Stimulated activated CD8-positive, alpha-beta memory T cell treated with anti-CD3 and anti-CD28 coated beads, Interleukin-2, amount 100 ng/mL, for 48 hours (primary cell): ENCODE measurements around the gene SNX9.

ENCODE experiments used
- DNase-seq, 2 donors: peaks; one replicate each; pipeline ENCODE4 v3.0.0-alpha.2; 2020; ENCODE audit warnings: low read depth in 2 of 2

SNX9 gene

DNA sequence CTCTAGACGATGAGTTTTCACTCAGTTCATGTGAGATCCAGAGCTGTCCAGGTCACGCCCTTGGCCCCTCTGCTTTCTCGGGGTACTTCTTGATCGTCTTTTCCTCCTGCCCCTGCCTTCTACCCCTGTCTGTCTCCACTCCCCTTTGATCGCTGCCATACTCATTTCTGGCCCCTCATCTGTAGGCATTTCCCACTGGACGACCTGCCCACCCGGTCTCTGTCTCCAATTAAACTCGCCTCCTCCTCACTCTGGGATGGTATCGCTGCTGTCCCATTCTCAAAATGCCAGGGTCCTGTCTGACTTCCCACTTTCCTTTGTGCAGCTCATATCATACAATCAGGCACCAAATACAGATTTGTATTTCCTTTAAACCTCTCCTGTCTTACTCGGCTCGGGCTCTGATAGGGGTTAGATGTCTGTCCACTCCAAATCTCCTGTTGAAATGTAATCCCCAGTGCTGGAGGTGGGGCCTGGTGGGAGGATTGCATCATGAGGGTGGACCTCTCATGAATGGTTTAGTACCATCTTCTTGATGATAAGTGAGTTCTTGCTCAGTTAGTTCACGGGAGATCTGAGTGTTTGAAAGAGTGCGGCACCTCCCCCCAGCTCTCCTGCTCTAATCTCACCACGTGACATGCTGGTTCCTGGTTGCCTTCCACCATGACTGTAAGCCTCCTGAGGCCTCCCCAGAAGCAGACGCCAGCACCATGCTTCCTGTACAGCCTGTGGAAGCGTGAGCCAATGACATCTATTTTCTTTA, 155.2 kb downstream of the SNX9 start:
- DNase-seq = no peak

DNA sequence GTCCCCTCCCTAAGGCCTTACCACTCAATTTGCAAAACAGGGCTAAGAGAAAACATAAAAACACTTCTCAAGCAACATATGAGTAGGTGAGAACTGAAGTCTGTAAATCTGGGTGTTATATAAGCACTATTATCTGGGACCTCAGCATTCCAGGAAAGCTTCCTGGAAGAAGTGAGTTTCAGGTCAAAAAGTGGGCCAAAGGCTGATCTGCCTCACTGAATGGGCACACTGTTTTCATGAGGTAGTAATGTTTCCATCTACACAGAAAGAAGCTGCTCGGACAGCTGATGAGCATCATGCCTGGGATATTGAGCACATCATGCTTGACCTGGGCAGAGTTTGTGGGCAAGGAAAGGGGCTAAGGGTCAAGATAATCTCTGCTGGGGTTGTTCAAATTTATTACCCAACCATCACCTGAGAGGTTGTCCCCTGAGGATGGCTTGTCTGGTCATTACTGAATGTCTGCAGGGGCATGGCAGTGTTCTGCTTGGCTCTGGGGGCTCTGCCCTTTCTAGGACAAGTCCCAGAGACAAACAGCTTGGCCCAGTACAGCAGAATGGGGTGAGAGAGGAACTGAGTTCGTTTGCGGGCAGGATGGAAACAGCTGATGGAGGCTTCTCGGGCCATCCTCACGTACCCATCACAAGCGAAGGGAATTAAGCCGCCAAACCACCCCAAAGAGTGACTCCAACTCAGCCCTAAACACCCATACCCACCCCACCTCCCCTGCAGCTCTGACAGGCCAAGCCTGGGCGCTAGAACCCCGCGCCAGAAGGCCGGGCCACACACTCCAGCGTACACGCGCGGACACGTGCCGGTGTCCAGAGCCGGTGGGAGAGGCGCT, 157.5 kb downstream of the SNX9 start:
- DNase-seq = no peak

DNA sequence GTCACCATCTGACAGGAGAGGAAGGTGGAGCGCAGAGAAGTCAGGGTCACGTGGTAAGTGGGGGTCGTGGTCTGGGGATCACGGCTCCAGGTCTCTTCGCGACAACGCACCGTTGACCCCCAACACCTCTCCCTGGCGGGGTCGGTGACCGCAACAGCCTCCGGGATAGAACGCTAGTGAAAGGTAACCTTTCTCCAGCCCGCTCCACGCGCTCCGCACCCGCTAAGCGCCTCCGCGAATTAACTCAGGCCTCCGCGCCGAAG, 158.0 kb downstream of the SNX9 start:
- DNase-seq = no peak

DNA sequence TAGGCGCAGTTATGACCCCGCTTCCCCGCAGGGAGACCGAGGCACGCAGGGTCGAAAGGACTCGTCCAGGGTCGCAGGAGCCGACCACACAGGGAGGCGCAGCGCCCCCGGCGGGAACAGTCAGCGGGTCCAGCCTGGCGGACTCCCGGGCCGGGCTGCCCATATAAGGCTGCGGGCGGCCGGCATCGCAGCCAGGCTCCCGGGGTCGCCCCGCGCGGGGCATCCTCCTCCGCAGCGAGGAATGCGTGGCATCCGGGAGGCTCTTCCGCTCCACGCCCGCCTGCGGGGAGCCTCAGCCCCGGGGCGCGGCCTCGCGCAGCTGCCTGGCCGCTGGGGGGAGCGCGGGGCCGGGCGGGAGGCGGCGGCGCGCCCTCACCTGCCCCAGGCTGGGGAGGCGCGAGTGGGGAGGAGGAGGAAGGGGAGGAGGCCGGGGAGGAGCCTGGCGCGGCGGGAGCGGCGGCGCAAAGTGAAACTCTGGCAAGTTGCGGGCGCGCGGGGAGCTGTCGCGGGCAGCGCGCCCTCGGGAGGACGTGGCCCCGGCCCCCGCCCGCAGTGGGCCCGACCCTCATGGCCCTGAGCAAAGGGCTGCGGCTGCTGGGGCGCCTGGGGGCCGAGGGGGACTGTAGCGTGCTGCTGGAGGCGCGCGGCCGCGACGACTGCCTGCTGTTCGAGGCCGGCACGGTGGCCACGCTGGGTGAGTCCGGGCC, 158.5 kb downstream of the SNX9 start, which contains the start of gene SYNJ2:
Gene SYNJ2, plus strand, starts transcription at position 469 of the 707 bp plus-strand sequence. Its CDS starts 99 bp downstream, at position 568.
- peak; percentile 65 to 71 for DNase-seq

DNA sequence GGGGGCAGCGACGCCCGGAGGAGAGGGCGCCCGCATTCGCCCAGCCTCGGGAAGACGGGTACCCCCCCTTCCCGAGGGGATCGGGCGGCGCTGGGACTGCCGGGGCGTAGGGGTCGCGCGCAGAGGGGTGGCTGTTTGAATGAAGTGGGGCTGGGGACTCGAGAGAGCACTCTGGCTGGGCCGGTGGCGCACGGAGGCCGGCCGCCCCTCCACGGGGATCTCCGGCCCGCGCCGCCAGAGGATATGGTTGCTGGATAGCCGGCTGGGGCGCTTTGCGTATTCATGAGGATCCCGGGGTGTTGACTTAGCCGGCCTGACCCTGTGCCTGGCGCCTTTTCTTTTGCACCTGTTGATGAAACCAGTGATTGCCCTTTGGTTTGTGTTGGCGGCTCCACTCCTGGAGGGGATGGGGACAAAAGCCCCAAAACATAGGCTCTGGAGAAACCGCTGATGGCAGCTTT, 159.1 kb downstream of the SNX9 start:
- no peak for DNase-seq

DNA sequence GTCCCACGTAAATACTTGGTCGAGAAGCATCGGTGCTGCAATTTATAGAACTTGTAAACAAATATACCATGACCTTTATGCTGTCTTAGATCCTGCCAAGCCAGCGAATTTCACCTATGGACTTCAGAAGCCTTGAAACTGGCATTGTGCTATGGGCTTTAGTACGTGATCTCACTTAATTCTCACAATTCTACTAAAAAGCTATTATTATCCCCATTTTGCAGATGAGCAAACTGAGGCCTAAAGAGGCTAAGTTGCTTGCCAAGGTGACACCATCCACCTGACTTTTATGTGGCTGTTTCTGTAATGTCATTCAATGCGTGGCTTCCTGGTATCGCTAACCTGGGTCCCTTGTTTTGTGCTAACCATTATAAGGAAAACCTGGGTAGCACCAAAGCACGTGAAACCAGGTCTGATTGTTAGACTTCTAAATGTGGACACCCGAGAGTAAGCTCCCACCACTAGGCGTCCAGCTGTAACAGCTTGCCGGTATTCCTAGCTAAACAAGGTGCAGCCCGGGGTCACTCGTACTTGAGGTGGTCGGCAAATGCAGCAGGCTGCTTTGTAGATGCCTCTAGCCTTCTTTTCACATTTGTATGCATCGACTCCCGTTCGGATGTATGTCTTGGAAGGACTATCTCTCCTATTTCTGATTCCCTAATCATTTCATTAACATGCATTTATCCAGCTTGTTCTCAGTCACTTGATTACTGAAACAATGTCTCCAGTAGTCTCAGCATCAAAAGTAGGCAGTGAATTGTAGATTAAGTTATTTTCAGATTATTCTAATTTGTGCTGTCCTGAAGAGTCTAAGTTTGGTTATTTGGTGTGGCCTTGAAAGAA, 159.7 kb downstream of the SNX9 start:
- DNase-seq = no peak

DNA sequence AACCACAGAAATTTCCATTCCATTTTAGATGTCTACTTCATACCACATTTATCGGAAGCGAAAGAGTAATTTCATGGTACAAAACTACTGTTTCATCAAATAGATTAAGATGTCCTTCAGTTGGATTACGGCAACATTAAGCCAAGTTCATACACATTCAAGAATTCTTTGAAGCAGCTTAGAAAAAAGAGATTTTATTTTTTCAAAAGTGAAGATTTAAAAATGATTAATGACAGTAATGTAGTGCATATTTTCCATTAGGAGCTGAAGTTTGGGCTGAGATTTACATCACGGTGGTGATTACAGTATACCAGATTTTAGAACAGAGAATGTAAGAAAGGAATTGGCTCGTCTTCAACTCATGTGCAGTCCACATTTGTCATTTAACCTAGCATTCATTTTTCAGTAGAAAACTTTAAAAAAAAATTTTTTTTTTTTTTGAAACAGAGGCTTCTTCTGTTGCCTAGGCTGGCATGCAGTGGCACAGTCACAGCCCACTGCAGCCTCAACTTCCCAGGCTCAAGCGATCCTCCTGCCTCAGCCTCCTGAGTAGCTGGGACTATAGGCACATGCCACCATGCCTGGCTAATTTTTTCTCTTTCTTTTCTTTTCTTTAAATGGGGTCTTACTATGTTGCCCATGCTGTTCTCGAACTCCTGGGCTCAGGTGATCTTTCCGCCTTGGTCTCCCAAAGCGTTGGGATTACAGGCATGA, 160.5 kb downstream of the SNX9 start:
- no peak for DNase-seq

DNA sequence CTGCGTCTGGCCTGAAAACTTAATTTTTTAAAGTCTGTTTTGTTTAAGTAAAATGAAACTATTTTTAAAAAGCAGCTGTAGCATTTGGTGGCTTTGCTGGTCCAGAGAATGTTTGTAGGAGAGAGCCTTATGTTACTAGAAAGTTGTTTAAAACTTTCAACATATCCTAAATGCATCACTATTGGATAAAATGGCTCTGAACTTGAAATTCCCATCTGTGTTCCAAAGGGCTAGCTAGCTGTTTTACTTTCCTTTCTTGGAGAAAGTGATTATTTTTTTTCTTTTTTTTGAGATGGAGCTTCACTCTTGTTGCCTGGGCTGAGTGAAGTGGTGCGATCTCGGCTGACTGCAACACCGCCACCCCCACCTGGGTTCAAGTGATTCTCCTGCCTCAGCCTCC, 161.1 kb downstream of the SNX9 start:
- no peak for DNase-seq

DNA sequence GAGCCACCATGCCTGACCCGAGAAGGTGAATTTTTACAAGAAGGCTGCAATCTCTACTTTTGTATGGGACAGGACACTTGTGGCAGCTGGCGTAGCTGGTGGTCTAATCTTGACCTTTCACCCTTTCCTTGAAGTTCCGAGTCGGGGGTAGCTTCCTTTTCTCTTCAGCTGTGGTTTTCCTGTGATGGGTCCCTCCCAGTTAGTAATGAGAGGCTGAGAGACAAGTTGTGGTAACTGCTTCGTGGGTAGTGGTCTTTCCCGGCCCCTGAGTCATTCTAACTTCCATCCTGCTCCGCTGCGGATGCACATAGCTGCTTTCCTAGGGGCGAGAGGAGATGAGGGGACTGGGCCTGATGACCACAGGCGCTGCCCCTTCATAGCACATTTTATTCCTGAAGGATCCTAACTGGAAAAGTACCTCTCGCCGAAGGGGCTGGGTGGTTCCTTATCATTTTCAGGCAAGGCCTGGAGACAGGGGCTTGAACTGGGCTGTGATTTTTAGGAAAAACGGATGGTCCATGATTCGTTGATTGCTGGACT, 161.7 kb downstream of the SNX9 start:
- DNase-seq = no peak

DNA sequence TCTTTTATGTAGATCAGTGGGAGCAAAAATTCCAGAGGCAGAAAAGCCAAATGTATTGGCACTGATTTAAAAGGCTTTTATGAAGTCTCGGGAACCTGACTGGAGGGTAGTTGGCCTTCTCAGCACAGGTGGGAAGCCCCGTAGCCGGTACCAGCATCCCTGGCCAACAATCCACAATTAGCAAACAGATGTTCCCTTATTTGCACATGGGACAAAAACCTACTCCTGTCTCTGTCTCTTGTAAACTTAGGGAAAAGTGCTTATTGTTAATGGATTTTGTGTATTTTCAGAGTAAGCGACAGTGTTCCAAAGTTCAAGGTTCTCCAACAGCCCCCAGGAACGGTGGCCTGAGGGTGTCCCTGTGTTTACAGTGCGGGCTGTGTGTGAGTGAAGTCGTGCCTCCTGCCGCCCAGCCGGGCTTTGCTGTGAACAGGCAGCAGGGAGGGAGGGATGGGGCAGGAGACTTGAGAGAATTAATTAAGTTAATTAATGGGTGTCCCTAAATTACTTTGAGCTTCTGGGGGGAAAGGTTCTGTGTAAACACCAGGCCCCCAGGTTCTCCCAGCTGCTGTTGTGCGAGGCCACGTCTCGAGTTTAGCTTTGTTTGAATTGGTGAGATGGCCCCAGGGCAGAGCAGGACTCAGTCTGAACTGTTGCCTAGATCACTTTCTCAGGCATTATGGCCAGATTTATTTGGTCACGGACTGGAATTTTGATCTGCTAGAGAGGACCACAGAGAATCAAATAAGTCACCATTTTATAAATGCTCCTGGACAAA, 162.5 kb downstream of the SNX9 start:
- DNase-seq = no peak

DNA sequence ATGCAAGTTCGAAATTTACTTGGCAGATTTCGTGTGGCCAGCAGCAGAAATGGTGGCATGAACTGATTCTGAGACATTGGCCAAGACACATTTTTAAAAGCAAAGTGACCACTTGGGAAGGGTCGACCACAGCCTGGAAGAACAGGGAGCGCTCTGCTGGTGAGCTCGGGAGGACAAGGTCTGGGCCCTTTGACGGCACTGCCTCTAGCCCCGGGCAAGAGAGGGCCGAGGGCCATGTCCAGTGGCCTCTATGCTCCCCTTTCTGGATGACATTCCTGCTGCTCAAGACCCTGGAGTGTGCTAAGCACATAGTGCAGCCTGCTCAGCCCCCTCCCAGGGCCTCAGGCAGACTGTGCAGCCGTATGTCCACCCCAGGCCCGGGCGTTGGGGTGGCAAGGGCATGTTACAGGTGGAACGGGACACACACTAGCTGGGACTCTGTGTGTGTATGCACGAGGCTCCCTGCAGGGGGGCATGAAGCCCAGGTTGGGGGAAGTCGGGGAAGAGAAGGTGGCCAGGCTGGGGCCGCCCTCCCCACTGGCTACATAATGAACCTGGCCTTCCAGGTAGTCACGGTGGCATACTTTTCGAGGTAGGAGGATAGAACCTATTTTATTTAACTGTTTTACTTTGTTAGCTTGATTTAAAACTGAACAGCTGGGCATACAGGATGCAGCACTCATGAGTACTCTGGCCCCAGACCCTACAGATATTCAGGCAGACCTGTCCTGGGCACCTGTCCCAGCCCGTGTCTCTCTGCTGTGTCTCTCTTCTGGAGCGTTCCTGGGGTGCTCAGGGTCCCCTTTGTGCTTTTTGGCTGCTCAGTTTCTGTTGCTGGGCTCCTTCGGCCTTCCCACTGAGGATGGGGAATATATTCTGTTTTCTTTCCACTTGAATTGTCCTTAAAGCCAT, 165.0 kb downstream of the SNX9 start:
- DNase-seq = no peak

DNA sequence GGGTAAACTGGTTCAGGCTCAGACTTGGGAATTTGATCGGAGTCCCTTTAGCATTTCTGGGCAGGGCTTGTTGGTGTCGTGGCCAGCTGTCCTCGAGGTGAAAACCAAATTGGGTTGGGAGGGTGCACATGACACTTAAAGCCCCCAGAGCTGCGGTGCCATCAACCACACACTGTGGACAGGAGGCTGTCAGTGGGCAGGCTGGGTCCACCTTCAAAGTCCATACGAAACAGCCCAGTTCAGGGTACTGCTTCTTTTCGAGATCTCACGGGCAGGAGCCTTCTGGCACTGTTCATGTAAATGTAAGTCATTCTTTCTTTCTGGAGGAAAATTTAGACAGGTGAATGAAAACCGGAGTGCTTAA, 165.6 kb downstream of the SNX9 start:
- DNase-seq = no peak

DNA sequence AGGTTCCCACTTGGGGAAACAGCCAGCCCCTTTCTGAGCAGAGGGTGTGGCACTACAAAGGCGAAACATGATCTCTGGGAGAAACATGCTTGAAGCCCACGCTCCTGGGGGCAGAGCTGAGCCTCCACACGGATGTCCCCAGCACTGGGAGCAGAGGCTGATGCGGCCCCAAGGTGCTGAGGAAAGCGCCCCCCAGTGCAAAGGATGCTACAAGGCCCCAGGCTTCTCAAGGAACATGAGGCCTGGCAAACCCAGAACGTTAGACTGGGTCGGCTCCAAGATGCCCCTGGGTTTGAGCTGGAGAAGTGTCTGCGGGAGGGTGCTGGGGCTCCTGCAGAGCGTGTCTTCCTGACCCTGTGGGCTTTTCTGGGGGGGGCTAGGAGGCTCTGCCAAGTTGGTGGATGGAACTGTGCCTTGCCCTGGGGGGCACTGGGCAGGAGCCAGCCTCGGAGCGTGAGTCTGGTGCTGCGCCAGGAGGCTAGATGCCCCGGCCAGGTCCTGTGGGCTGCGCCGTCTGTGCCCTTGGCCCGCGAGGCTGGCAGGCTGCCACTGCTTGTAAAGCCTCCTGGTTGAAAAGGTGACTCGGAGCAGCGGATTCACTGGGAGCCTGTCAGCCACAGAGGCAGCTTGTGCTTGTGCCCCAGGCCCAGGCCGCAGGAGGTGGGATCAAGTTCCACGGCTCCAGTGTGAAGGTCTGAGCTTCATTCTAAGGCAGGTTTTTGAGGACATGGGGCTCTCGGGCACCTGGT, 166.7 kb downstream of the SNX9 start:
- no peak for DNase-seq

DNA sequence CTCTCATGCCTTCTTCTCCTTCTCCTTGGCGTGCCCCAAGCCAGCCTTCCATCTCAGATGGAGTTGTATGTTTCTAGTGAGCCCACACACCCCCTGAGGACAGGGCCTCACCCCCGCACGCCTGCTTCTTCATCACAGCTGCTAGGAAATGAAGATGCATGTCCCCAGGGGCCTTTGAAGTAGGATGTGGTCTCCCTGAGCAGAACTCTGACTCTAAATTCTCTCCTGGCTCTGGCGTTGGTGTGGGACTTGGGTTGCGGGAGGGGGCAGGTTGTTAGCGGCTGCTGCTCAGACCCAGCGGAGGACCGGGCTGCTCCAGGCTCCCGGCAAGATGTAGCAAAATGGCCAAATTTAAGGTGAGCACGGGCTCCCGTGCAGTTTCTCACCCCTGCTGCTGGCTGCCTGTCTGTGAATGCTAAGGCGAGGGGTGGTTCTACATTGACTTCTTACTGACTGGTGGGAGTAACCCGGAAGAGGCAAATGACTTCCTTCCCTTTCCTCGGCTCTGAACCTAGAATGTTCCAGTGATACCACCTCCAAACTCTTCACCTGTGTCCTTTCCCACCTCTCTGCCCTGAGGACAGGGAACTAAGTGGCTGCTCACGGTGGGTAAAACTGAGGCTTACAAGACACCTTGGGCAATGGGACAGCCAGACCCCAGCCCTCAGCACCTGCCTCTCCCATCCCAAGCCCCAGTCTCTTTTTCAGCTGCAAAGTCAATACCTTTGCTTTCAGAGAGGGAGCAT, 167.4 kb downstream of the SNX9 start:
- no peak for DNase-seq

DNA sequence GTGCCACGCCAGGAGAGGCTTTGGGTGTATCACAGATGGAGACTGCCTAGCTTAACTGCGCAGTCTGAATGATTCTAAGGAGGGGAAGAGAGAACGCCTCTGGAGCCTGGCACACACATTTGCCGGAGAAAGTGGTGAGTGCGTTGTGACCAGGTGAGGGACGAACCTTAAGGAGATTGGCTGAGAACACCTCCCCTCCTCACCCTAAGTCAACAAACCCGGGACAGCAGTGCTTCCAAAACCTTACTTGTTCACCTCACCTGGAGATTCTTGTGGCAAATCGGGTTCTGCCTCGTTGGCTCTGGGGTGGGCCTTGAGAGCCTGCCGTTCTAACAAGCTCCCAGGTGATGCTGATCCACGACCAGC, 168.0 kb downstream of the SNX9 start:
- no peak for DNase-seq

DNA sequence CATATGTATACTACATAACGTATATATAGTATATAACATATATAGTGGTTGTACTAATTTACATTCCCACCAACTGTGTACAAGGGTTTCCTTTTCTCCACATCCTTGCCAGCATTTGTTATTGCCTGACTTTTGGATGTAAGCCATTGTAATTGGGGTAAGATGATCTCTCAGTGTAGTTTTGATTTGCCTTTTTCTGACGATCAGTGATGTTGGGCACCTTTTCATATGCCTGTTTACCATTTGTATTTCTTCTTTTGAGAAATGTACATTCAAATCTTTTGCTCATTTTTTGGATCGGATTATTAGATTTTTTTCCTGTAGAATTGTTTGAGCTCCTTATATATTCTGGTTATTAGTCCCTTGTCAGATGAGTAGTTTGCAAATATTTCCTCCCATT, 170.0 kb downstream of the SNX9 start:
- no peak for DNase-seq

DNA sequence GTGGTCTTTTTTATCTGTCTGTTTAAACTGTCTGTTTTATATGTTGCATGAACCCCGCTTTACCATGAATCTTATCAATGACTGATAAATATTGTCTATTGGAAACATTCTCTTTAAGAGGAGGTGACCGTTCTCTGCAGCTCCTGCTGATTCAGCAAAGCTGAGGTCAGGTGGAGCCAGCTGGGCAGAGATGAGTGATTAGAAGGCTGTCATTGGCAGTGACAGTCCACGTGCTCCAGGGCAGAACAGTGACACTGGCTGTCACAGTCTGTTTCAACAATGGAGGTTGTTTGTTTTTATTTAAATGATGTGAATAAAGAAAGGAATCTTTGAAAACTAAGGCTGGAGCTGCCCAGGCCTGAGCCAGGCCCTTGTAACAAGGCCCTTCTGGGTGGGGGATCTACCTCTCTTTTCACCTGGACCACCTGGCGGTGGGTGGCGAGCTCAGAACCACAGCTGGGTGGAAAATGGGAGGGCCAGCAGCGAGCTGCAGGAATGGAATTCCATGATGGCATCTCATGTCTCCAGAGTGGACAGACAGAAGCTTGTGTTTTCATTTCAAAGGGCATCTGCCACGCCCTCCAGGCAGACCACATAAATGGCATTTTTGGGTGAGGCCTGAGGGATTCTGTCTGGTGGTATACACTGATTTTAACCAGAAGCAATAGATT, 171.2 kb downstream of the SNX9 start:
- no peak for DNase-seq
